Activated T-cell treated with anti-CD3 and anti-CD28 coated beads for 1 hour (primary cell): ENCODE data around the gene ZMYND19.
"Not testable (repeated sequence)": the region's sequence is repeated elsewhere in the genome, so short reads cannot be mapped to it uniquely, and the experiment has no call there.

Experiments used
- DNase-seq: peaks from one replicate; pipeline ENCODE4 v3.0.0-alpha.2; 2020; ENCODE audit warnings: low read depth

ZMYND19 gene

DNA sequence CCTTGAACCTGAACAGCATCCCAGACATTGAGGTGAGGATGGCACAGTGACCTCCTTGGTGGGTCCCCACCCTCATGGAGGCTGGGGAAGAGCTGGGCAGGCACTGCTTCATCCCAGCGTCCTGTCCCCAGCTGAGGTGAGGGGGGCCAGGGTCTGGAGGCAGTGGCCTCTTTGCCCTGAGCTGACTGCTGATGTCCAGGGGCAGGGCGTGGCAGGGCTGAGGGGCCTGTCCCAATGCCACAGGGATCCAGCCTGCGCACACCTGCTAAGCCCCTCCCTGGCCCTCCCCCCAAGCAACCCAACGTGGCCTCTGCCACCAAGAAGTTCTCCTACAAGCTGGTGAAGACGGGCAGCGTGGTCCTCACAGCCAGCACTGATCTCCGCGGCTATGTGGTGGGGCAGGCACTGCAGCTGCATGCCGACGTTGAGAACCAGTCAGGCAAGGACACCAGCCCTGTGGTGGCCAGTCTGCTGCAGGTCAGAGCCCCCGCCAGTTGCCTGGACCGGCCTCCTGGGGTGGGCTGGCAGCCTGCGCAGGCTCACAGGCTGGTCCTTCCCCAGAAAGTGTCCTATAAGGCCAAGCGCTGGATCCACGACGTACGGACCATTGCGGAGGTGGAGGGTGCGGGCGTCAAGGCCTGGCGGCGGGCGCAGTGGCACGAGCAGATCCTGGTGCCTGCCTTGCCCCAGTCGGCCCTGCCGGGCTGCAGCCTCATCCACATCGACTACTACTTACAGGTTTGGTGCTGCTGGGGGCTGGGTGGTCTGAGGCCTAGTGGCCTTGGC is 23.6 kb upstream of the ZMYND19 start:
- no peak for DNase-seq

GRCh38 chr9:137613259-137613658 is 22.9 kb upstream of the ZMYND19 start:
- no peak for DNase-seq

GRCh38 chr9:137612741-137613142 is 22.4 kb upstream of the ZMYND19 start:
- no peak for DNase-seq

- DNase-seq: no peak
Measured at GRCh38 chr9:137611623-137612609, 21.6 kb upstream of the ZMYND19 start.

DNA sequence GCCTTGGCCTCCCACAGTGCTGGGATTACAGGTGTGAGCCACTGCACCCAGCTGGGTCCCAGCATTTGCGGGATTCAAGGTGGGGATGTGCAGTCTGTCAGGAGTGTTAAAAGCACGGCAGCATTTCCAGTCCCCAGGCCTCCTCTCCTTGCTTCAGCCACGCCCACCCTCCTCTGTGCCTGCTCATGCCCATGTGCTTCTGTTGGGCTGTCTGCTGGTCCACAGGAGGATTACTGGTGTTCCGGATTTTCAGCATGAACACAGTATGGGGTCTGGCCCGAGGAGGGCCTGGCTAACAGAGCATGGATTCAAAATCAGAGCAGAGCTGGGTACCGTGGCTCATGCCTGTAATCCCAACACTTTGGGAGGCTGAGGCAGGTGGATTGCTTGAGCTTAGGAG is 20.6 kb upstream of the ZMYND19 start:
- no peak for DNase-seq

- no peak for DNase-seq
Measured at GRCh38 chr9:137607141-137607857, 17.0 kb upstream of the ZMYND19 start.

DNA sequence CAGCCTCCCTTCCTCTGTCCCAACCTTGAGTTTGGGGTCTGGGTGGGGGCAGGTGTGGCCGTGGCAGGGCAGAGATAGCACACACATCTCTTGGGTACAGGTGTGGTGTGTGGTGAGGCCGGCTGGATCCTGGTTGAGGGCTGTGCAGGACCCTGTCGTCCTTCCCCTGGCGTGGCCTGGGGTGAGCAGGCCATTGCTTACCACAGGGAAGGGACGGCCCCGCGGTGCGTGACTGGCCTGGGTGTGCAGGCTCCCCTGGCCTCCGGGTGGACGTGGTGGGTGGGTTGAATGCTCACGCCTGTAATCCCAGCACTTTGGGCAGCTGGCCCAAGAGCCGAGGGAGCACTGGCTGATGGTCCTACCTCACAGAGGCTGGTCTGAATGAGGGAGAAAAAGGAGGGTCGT is 16.4 kb upstream of the ZMYND19 start:
- no peak for DNase-seq

DNA sequence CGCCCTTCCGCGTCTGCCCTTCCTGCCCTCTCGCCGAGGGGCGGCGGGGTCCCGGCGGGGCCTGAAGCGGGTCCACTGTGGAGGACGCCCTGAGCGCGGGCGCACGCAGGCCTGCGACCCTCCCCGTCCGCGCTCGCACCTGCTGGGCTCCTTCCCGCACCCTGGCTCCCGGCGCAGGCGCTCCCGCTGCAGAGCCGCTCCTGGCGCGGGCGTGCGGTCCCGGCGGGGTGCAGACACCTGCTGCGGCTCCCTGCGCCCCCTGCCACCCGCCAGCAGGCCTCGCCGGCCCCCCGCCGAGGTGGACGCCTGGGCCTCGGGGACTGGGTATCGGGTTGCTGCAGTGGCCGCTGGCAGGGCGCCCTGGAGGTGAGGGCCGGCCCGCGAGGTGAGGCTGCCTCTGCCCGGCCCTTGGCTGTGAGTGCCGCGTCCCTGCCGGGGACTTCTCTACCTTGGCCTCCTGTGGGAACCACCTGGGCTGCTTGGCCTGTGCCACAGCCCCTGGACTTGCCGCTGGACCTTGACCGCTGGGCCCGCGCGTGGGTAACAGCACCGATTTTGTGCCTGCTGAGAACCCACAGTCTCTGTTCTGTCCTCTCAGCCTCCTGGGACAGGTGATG is 15.8 kb upstream of the ZMYND19 start:
- DNase-seq: no peak

DNA sequence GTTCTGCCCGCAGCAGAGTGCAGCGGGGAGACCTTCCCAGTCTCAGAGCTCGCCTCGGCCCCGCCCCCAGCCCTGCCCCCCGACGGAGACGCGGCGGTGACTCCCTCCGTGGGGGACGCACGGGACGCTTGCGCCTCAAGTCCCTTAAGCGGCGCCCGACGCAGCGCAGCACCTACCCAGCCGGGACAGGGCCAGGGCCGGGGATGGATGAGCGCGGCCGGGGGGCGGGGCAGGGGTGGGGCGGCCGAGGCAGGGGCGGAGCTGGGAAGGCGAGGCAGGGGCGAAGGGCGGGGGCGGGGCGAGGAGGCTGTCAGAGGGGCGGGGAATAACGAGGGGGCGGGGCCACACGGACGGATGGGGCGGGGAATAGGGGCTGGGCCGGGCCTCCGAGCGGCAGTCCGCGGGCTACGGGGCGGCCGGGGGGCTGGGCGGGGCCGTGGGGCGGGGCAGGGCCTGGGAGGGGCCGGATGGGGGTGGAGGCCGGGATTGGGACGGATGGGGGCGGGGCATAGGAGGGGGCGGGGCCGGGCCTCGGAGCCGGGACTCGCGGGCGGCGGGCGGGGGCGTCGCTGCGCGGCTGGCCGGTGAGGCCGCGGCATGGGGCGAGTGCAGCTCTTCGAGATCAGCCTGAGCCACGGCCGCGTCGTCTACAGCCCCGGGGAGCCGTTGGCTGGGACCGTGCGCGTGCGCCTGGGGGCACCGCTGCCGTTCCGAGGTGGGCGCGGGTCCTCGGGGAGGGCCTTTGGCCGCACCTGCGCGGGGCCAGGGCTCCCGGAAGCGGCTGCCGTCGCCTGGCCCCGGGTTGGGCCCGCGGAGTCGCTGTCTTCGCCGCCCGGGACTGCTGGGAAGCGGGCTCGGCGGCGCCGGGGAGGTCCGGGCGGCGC is 15.1 kb upstream of the ZMYND19 start, which contains the start of gene ARRDC1:
ARRDC1 (plus strand) TSS at position 566 of the 884 bp plus-strand sequence; CDS start at position 598, 32 bp downstream.
- DNase-seq: peak; percentile 90

- no peak for DNase-seq
Measured at GRCh38 chr9:137604345-137605086, 14.2 kb upstream of the ZMYND19 start.

DNA sequence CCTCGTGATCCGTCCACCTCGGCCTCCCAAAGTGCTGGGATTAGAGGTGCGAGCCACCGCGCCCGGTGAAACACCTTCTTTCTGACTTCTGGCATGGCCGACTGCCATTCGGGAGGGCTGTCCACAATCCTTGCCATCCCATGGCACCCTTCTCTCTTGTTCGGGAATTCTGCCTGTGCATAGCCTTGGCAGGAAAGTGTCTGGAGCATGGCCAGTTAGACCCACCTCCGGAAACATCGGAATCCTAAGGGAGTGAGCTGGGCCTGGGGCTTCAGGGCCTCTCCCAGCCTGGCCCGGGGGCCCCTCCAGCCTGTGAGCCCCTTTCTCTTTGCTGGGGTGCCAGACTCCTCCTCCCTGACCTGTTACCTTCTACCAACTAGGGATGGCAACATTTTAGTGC is 13.6 kb upstream of the ZMYND19 start:
- DNase-seq: no peak

- no peak for DNase-seq
Measured at GRCh38 chr9:137602661-137603060, 12.3 kb upstream of the ZMYND19 start.

DNA sequence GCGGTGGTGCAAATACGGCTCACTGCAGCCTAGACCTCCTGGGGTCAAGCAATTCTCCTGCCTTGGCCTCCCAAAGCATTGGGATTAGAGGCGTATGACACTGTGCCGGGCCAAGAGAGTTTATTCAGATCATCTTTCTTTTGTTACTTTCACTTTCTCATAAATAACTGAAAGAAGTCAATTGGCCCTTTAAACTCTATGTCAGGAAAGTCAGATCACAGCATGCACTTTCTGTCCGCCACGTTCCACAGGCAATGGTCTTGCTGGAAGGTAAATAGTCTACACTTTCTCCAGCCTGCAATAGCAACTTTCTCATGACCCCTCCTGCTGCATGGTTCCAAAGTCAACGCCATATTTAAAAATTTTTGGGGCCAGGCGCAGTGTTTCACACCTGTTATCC is 8.6 kb upstream of the ZMYND19 start:
- DNase-seq: no peak

- not testable (repeated sequence) for DNase-seq
Measured at GRCh38 chr9:137596577-137596976, 6.3 kb upstream of the ZMYND19 start.

DNA sequence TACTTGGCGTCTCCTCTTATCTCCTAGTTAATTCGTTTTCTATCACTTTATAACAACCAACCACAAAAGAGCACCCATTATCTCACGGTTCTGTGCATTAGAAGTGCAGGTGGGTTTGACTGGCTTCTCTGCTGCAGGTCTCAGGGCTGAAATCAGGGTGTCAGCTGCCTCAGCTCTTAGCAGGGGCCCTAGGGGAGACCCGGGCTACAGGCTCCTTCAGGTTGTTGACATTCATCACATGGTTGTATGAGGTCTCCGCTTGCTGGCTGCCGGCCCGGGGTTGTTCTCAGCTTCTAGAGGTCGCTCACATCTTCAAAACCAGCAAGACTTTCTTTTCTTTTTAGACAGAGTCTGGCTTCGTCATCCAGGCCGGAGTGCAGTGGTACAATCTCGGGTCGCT is 2.9 kb upstream of the ZMYND19 start:
- DNase-seq: no peak

GRCh38 chr9:137592767-137593166 is 2.5 kb upstream of the ZMYND19 start:
- DNase-seq: no peak

GRCh38 chr9:137590123-137590468 is 216 bp downstream of the ZMYND19 start:
- no peak for DNase-seq

GRCh38 chr9:137589441-137590122 is 730 bp downstream of the ZMYND19 start:
- DNase-seq: no peak

- no peak for DNase-seq
Measured at GRCh38 chr9:137588891-137589290, 1.4 kb downstream of the ZMYND19 start.

DNA sequence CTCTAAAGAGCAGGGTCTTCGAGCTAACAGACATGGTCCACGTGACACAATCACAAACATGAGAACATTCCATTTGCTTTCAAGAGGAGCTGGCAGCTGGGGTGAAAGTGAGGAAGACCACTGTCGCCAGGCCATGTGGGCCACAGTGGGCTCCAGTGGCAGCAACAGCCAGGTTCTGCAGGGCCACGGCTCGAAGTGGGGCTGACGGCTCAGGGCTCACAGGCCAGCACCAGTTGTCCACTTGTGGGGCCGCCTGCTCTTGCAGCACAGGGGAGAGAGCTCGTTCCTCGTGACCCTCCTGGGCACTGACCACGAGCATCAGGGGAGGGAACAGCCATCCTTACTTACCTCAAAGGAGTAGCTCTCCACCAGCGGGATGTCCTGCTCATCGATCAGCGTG is 2.0 kb downstream of the ZMYND19 start:
- no peak for DNase-seq
